Measurements from ENCODE around the gene DHX35.

GRCh38 chr20:39016041-39016440, 53.9 kb downstream of the DHX35 start:
- no peak for TF ChIP-seq POLR2A (IDR thresholded peaks at IDR 0.05)
- TF ChIP-seq CTCF (IDR thresholded peaks at IDR 0.05) = no peak
